ENCODE results near the gene FLNB.

- TF ChIP-seq, protein P1, sequence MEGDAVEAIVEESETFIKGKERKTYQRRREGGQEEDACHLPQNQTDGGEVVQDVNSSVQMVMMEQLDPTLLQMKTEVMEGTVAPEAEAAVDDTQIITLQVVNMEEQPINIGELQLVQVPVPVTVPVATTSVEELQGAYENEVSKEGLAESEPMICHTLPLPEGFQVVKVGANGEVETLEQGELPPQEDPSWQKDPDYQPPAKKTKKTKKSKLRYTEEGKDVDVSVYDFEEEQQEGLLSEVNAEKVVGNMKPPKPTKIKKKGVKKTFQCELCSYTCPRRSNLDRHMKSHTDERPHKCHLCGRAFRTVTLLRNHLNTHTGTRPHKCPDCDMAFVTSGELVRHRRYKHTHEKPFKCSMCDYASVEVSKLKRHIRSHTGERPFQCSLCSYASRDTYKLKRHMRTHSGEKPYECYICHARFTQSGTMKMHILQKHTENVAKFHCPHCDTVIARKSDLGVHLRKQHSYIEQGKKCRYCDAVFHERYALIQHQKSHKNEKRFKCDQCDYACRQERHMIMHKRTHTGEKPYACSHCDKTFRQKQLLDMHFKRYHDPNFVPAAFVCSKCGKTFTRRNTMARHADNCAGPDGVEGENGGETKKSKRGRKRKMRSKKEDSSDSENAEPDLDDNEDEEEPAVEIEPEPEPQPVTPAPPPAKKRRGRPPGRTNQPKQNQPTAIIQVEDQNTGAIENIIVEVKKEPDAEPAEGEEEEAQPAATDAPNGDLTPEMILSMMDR (conservative IDR thresholded peaks at IDR 0.05; ENCODE audit: low read length): no peak
- TF ChIP-seq EZH2phosphoT487 (IDR thresholded peaks at IDR 0.05; ENCODE audit: borderline replicate concordance): no peak
Measured at GRCh38 chr3:58180940-58181587, 172.8 kb downstream of the FLNB start.

Measured in Loucy (cell line).